Frontal cortex (tissue), 4 donors: ENCODE data around the gene GRIA4. TPM values are rescaled to one million over a fixed set of nuclear protein-coding genes. Genes with fewer than 3 reads are reported as not detected.
"Not testable (repeated sequence)": the region's sequence is repeated elsewhere in the genome, so short reads cannot be mapped to it uniquely, and the experiment has no call there.

Experiments used
- DNase-seq, 2 donors: peaks; one replicate each; pipeline ENCODE4 v3.0.0; 2012; ENCODE audit warnings: low spot score in 2 of 2
- FAIRE-seq: peaks from 2 replicates; lab custom pipeline; 2012; peaks lifted over from hg19 to GRCh38; lab: Jason Lieb, UNC
- total RNA-seq: library from RNA; depleted of rRNA; stranded (reverse); fragments of >200 nt; gene quantifications from one replicate; pipeline ENCODE4 v1.2.3, GENCODE V29; 2014
- donor health status: control.
- donor health status: control.
- donor health status: control.

GRIA4 gene
- total RNA-seq, 1 donor from 2014 or later: 63.2 TPM

DNA sequence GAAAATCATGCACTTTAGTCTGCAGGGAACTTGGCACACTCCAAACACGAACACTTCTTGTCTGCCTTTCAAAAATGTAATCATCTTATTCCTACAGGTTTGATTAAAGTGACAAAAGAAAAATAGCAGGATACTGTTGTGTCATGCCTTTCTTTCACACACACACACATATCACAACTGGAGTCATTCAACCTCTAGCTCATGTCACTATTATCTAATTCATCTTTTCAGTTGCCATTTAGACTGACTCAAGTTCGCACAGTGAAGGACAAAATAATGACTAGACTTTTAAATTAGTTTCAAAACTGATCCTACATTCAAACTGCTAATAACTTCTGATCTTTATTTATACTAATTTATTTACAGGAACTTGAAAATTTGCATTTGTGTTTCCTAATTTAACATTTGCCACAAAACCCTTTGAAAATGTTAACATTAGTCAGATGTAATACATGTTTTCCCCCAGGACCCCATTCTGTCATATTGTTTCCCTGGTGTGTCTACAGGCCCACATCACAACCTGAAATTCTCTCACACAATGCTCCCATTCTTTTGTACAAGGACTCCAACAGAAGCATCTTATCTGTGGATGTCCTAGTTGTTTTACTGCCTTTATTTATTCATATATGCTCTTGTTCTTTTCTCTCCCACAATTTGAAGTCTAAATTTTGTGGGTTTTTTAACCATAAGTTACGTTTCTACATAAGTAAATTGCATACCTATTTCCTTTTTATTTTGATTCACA, 171.1 kb downstream of the GRIA4 start:
- DNase-seq: no peak
- peak; percentile 36 for FAIRE-seq

DNA sequence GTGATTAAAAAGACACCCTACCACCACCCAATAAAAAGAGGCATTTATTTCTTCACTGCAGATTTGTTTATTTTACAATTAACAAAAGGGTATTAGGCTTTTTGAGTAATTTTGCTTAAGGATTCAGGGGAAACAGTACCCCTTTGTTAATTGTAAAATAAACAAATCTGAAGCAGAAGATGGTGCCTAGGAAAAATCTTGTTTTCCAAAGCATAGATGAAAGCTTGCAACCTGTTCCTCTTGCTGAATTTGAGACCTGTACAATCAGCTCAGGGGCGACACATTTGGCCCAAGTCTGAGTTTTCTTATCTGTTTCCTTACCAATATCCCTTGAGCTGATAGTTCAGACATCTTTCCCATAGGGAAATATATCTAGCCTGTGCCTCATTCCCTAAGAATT, 171.9 kb downstream of the GRIA4 start:
- FAIRE-seq: no peak

DNA sequence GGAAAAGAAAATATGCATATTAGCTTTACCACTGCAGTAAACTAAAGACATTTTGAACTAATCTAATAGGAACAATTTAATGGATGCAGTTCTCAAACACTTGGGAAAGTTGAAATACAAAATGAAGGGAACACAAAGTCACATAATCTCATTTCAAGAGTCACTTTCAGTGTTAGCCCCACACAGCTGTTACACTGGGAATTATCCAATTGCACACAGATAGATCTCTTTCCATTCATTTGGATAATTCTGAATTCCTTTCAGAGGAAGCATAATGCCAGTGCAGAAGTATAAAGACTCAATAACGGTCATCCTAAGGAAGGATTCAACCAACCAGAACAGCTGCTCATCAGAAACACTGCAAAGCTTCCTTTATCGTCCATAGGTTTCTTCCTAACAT, 173.3 kb downstream of the GRIA4 start:
- DNase-seq (no peak), FAIRE-seq (no peak)

More for the DNA sequence above, 171.9 kb downstream of the GRIA4 start:
- no peak for DNase-seq

DNA sequence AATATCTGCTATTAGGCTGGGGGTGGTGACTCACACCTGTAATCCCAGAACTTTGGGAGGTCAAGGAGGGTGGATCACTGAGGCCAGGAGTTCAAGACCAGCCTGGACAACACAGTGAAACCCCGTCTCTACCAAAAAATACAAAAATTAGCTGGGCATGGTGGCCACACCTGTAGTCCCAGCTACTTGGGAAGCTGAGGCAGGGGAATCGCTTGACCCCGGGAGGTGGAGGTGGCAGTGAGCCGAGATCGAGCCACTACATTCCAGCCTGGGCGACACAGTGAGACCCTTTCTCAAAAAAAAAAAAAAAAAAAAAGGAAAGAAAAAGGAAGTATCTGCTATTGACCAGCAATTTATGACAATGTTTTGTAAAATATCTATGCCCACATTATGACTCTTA, 176.0 kb downstream of the GRIA4 start:
- DNase-seq, FAIRE-seq: not testable (repeated sequence)

DNA sequence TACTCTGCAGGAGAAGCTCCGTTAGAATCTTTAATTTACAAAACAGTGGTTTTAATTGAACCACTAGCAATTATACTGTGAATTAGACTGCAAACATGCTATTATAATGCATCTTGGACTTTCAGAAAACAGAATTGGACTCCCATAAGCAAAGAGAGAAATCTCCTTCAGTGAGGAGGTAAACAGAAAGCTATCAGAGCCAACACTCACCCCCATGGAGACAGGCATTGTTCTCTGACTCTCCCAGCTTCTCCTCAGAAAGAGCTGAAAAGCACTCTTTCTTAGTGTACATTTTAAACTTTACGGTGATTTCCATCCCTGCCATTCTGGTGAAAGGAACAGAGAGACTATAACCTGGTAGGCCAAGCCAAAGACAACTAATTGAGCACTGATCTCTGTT, 176.9 kb downstream of the GRIA4 start:
- no peak for FAIRE-seq
- DNase-seq: no peak

DNA sequence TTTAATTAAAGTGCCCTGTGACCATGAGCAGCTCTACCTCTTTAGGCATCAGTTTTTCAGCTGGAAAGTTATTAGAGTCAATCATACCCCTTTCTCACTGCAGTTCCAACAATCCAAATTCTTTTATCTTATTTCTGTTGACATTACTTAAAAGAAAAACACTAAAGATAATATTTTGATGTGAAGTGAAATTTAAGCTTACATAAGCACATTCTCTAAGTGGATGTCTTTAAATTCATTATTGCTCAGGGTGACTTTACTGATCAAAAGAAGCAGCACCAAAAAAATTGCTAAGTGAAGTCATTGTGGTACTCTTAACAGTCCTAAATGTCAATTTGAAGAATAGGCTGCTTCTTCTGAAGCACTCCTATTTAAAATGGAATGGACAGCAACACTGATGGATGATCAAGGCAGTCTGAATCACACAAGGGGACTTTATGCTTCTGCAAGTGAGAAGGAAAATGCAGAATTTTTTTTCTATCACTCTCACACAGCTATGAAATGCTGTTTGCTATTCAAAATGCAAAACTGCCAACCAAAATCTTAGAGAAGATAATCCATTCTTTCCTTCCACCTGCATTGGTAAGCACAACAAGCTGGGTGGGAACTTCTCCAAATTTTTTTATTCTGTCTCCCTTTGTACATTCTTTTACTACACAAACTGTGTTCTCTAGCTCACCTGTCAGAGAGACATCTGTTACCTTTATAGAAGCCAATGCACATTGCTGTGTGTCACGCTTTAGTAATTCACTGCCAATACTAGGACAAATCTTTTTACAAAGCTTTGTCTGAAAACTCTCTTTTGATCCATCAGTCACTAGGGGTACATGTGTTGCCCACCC, 179.9 kb downstream of the GRIA4 start:
- FAIRE-seq (no peak), DNase-seq (no peak)

DNA sequence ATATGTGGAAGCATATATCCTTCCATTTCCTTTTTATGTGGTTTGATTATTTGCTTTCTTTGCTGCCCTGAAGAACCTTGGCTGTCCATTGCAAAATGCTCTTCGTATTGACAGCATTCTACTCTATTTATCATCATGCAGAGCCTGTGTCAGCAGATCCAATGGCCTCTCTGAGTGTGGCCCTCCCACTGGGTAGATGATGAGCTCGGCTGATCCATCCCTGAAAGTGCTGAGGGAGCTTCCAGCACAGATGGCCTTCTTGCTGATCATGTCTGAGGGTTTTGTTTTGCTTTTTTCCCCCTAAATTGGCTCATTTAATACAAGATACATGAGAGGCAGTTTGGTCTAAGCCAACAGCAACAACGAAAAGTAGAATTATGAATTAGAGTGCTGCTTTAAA, 181.0 kb downstream of the GRIA4 start:
- FAIRE-seq: no peak

DNA sequence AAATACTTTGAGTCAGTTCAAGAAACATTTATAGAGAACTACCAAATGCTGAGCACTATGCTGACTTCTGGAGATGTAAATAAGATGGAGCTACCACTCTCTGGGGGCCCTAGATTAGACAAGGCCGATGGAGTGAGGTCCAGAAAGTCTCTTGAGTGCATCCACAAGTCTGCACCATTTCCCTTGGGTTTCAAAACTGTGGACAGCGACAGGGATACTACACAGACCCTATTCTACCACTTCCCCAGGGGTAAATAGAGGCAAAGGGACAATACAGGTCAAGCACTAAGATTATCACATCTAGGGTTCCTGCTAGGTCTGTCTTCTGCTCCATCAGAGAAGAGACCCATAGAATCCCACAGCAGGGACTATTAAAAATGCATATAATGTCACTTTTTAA, 183.2 kb downstream of the GRIA4 start:
- DNase-seq: no peak
- FAIRE-seq: no peak

More for the DNA sequence above, 181.0 kb downstream of the GRIA4 start:
- no peak for DNase-seq

DNA sequence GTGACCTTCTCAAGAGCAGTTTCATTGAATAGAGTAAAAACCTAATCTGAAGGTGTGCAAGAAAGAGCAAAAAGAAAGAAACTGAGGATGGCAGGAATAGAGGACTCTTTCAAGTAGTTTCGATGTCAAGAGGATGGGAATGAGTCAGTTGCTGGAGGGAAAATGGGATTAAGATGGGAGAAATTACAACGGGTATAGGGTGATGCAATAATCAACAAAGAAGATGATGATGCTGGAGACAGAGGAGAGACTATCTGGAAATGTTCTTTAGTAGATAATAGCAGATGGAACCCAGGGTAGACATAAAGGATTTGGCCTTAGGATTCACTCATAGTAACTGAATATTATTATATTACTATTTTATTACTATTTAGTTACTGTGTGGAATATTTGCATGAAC, 189.4 kb downstream of the GRIA4 start:
- DNase-seq: no peak
- FAIRE-seq: no peak

DNA sequence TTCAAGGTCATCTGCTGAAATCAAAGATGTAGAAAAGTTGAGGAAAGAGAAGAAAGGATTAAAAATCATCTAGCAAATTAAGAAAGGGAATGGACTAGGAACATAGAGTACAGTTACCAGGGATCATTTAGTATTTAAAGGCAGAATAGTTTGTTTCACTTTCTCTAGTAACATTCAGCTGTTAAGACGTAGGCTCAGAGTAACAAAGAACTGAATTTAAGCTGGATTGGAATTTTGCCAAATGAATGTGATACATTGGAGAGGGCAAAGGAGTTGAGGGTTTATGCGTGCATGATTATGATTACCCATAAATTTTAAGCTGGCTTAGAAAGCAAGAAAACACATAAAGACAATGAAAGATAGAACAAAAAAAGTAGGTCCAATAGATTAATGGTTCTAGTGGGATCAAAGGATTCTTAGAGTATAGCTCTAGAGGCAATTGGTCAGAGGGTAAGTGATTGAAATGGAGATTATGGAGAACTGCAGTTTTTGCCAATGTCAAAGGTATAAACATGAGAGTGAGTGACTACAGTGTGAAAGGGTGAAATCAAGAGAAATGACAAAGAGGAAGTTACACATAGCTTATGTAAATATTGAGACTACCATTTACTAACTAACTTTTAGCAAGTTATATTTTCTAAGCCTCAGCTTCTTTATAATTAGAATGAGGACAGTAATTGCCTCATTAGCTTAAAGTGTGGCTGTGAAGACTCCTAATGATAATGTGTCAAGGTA, 190.0 kb downstream of the GRIA4 start:
- DNase-seq (no peak), FAIRE-seq (no peak)

DNA sequence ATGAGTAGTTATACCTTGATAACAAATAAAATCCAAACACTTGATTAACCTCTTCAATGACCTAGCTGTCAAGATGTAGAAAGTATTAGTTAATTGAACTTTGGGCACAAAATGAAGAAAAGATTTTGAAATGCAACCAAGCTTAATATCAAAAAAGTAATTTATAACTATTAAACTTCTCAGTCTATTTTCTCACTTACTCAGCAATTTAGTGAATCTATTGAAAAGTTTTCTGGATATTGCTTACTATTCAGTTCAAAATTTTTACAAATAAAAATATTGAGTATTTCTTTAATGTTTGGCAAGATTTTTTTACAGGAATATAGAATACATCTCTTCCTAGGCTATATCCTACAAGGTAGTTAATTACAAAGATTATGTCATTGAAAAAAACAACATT, 192.5 kb downstream of the GRIA4 start:
- DNase-seq: no peak

DNA sequence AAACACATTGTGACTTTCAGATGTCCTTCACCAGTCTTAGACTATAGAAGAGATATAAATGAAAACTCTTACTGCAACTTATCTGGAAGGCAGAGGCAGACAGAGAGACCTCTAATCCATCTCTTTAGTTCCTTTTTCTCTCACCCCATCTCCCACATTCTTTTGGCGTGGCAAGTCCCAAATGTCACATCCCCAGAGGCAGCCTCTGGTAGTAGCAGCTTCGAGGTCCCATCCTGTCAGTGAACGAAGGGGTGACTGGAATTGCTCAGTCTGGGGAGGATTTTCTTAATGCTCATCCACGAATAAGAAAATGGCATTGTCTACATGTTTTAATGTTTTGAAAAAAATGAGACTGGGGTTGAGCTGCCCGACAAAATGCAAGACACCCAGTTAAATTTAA, 201.4 kb downstream of the GRIA4 start:
- no peak for DNase-seq
- FAIRE-seq: no peak

More for the DNA sequence above, 192.5 kb downstream of the GRIA4 start:
- no peak for FAIRE-seq

DNA sequence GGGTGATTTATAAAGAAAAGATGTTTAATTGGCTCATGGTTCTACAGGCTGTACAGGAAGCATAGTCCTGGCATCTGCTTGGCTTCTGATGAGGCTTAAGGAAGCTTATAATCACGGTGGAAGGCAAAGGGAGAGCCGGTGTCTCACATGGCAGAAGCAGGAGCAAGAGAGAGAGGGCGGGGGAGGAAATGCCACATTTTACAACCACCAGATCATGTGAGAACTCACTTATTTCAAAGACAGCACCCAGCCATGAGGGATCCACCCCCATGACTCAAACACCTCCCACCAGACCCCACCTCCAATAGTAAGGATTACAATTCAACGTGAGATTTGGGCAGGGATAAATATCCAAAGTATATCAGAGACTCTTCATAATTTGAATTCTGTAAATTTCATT, 211.5 kb downstream of the GRIA4 start:
- DNase-seq (no peak), FAIRE-seq (no peak)

DNA sequence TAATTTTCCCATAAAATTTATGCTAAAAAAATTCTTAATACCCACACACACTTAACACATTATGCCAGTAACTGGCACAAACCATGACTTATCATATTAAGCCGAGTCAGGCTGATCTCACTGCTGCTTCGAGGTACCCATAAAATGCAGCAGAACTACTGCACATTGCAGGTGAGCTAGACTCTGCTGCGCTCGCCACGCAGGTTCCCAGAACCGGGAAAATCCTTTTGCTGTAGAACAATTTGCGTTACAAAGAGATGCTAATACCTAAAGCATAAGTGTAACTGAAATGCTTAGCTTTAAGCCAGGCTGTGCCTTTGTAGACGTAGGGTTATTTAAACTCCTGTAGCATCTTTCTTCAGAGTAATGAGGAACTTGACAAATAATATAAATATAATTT, 211.9 kb downstream of the GRIA4 start:
- no peak for FAIRE-seq
- DNase-seq: no peak

DNA sequence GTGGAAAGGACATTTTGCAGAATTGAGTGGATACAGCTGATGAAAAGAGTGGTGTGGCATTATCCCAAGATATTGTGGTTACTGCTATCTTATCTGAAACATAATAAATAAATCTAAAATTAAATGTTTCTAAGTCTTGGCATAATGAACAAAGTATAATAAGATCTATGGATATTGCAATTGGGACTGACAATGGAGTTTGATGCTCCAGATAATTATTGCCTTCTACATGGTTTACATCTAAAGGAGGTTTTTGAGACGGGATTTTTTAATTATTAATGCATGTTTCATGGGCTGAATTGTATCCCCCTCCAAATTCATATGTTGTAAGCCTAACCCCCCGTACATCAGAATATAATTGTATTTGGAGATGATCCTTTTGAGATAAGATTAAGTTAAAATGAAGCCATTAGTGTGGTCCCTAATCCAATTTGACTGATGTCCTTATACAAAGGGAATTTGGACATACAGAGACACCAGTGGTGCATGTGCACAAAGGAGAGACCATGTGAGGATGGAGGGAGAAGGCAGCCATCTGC, 213.7 kb downstream of the GRIA4 start:
- FAIRE-seq: no peak
- no peak for DNase-seq

DNA sequence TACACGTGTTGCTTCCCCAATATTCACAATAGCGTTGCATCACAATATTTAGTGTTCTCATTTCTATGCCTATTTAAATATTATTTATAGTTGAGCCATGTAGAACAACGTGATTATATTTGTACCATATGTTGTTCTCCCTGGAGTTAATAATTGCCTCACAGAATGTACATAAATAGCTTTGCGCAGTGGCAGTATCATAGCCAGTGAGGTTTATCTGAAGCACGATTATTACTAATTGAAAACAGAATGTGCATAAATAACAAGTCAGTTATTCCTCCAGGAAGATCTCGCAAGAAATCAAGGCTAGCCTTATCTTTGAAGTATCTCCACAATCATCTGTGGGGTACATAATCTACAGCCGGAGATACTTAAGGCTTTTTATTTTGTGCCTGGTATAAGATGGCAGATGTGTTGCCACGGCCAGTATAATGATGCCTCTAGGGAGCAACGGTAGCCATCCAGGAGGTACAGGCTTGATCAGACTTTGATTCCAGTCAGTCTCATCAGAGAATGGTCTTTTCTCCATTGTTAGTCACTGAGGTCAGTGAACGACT, 214.7 kb downstream of the GRIA4 start:
- no peak for DNase-seq
- no peak for FAIRE-seq

DNA sequence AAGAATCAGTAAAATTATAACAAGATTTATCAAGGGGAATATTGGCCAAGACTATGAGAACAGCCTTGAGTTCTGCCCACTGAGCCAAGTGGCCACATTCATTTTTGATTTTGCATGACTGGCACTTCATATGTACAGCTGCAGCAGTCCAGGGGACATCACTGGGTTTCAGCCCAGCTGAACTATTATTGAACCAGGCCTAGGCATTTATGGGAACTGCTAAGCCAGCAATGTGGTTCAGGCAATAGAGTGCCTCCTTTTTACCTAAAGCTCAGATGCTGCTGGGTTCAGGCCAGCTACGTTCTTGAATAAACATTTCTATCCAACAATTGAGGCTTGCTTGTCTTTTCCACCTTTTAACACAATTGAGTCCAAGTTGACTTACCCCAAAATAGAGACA, 215.3 kb downstream of the GRIA4 start:
- FAIRE-seq: no peak
- DNase-seq: no peak

DNA sequence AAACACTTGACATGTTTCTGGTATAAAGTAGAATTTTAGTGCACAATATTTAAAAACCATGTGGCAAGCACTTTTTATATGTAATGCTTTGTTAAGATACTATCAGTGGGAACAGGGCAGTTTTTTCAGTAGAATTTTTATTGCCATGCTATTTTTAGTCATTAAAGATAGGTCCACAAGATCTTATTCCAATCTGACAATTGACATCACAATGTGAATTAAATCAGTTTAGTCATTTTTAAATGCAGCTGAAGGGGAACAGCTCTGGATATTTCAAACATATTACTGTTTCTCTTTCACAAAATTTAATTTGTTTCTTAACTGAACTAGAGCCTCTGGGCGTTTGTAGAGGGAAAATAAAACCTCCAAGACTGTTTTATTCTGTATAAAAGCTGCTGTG, 218.0 kb downstream of the GRIA4 start:
- no peak for DNase-seq
- no peak for FAIRE-seq

DNA sequence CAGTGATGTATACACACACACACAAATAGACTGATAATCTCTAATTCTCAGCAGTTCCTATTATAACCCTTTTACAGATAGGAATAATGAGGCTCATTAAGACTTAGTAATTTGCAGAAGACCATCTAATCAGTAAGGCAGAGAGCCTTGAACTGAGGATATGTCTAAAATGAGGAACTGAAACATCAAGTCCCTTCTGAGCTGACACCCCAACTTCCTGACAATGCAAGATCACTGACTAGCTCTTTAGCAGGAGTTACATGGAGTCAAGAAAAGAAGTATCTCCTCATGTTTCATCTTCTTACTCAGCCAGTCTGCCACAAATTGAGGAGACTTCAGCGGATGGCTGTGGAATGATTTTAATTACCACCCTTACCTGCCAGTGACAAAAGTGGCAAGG, 219.2 kb downstream of the GRIA4 start:
- DNase-seq: no peak
- FAIRE-seq: no peak

DNA sequence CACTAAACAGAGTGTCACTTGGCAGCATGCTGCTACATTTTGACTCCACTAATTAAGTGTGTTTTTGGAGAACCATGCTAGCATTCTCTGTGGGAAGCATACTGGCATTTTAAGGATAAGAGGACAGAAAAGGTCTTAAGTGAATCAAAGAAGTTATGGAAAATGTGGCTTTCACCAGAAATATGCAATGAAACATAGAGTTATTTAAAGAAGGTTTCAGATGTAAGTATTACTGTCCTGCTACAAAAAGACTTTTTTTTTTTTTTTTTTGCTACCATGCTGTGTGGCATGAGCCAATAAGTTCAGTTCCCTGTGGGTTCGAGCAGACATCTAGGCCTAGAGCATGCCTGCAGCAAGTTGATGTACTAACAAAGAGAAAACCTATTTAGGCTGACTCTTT, 224.6 kb downstream of the GRIA4 start:
- no peak for FAIRE-seq
- no peak for DNase-seq
